ENCODE measurements around the gene SLC6A6.

Gene SLC6A6

GRCh38 chr3:14451844-14452739 is 49.7 kb downstream of the SLC6A6 start:
- Histone ChIP-seq H4K20me1 (ENCODE audit: insufficient read depth, low read length) (no peaks in the 10 kb centered on the region), H3K9me2 (ENCODE audit: low read depth, low read length) (no peaks in the 10 kb centered on the region), H3K79me2 (ENCODE audit: insufficient read depth, low read length) (no peaks in the 10 kb centered on the region), H3K27ac (ENCODE audit: low read depth, low read length, poor library complexity, severe bottlenecking) (peak overlapping the region; percentile 87), H3K9ac (ENCODE audit: low read length) (no peak overlapping the region; the same call in 1 of the 2 replicates), H3K4me1 (ENCODE audit: insufficient read depth, low read length, severe bottlenecking) (peaks cover 30% of the 10 kb centered on the region), H2AFZ (ENCODE audit: low read length) (no peak overlapping the region), H3K27me3 (ENCODE audit: insufficient read depth, low read length) (no peaks in the 10 kb centered on the region), H3K4me3 (ENCODE audit: low read depth, low read length, poor library complexity, severe bottlenecking) (no peak overlapping the region), H3K36me3 (ENCODE audit: insufficient read depth, low read length) (peaks cover 84% of the 10 kb centered on the region), H3K9me3 (ENCODE audit: low read length) (no peaks in the 10 kb centered on the region), H3K4me2 (ENCODE audit: low read length) (no peak overlapping the region; the same call in 1 of the 2 replicates), H3F3A (ENCODE audit: insufficient read depth, low read length) (no peaks in the 10 kb centered on the region)
- TF ChIP-seq EZH2 (IDR thresholded peaks at IDR 0.05; ENCODE audit: borderline replicate concordance, low read length): no peak

DNA sequence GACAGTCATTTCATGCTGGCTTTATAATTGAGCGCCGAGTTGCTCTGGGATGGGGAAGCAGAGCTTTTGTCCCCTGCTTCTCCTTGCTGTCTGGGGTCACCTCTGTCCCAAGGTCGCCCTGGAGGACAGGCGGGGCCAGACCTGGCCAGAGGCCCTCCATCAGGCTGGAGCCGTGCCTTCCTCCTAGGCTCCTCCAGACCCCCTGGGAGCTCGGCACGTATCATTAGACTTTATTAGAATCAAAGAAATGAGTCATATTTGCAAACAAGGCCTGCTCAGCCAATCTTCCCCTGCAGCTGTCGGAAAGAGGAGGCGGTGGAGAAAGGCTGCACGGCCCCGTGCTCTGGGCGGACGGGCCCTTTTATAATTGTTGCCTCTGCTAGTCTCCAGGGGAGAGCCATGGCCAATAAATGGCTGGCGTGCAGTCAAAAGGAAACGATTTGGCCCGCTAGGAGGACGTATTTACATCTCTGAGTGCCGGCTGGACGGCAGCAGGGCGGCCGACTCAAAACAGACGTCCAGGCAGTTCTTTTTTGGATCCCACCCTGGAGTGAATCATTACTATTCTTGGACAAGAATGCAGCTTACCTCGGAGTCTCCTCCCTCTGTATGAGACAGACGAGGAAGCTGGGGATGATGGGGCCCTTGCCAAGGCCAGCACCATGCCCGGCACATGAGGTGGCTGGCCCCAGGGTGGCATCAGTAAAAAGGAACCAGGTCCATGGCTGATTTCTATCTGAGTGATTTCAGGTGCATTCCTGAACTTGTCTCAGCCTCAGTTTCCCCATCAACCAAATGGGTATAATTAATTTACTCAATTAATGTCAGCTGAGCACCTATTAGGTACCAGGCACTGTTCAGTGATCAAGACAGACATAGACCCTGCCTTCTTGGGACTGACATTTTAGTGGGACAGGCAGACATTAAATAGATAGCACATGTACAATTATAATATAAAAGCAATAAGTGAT is 50.6 kb downstream of the SLC6A6 start:
- Histone ChIP-seq H3K4me3 (ENCODE audit: low read depth, low read length, poor library complexity, severe bottlenecking) (no peak overlapping the region), H3K79me2 (ENCODE audit: insufficient read depth, low read length) (no peaks in the 10 kb centered on the region), H2AFZ (ENCODE audit: low read length) (no peak overlapping the region), H4K20me1 (ENCODE audit: insufficient read depth, low read length) (no peaks in the 10 kb centered on the region), H3K9me3 (ENCODE audit: low read length) (no peaks in the 10 kb centered on the region), H3K4me1 (ENCODE audit: insufficient read depth, low read length, severe bottlenecking) (peaks cover 33% of the 10 kb centered on the region), H3K36me3 (ENCODE audit: insufficient read depth, low read length) (peaks cover 81% of the 10 kb centered on the region), H3K9me2 (ENCODE audit: low read depth, low read length) (no peaks in the 10 kb centered on the region), H3F3A (ENCODE audit: insufficient read depth, low read length) (no peaks in the 10 kb centered on the region), H3K4me2 (ENCODE audit: low read length) (peak overlapping the region; percentile 20; the same call in 1 of the 2 replicates), H3K27ac (ENCODE audit: low read depth, low read length, poor library complexity, severe bottlenecking) (peak overlapping the region; percentile 87), H3K9ac (ENCODE audit: low read length) (peak overlapping the region; percentile 13; the same call in 1 of the 2 replicates), H3K27me3 (ENCODE audit: insufficient read depth, low read length) (no peaks in the 10 kb centered on the region)
- TF ChIP-seq, protein P1, sequence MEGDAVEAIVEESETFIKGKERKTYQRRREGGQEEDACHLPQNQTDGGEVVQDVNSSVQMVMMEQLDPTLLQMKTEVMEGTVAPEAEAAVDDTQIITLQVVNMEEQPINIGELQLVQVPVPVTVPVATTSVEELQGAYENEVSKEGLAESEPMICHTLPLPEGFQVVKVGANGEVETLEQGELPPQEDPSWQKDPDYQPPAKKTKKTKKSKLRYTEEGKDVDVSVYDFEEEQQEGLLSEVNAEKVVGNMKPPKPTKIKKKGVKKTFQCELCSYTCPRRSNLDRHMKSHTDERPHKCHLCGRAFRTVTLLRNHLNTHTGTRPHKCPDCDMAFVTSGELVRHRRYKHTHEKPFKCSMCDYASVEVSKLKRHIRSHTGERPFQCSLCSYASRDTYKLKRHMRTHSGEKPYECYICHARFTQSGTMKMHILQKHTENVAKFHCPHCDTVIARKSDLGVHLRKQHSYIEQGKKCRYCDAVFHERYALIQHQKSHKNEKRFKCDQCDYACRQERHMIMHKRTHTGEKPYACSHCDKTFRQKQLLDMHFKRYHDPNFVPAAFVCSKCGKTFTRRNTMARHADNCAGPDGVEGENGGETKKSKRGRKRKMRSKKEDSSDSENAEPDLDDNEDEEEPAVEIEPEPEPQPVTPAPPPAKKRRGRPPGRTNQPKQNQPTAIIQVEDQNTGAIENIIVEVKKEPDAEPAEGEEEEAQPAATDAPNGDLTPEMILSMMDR (IDR thresholded peaks at IDR 0.05; ENCODE audit: low read length): no peak
- TF ChIP-seq EZH2 (IDR thresholded peaks at IDR 0.05; ENCODE audit: borderline replicate concordance, low read length): no peak

DNA sequence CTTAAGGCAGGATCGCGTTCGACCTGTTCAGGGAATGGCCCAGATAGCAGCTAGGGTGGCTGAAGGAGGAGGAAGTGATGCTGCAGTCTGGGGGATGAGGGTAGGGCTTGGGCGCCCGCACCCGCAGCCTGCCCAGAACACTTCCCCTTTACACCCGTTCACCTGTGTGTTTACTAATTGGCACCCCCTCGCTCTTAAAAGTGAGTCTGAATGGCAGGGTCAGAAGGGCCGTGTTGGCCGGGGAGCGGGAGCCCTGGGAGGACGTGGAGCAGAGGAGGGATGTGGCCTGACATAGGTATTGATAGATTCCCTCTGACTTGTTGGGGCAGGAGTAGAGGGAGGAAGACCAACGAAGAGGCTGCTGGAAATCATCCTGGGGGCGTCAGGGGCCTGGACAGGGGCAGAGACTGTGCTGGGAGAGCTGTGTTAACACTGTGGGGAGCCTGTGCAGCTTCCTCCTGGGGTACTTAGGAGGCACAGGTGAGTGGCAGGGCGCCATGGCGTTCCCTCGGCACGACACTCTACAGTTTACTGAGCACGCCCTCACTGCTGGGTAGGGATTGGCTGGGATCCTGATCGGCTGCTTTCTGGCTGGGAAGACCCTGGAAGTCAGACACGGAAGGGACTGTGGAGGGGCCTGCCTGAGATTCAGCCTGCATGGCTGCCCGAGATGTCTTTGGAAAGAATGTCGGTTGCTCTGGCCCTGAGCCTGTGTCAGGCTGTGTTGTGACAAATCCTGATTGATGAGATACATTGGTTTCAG is 51.7 kb downstream of the SLC6A6 start:
- H3K27ac ChIP-seq (ENCODE audit: low read depth, low read length, poor library complexity, severe bottlenecking): peak overlapping the region; percentile 87
- no peaks in the 10 kb centered on the region for H3F3A ChIP-seq (ENCODE audit: insufficient read depth, low read length)
- no peaks in the 10 kb centered on the region for H3K27me3 ChIP-seq (ENCODE audit: insufficient read depth, low read length)
- H3K4me3 ChIP-seq (ENCODE audit: low read depth, low read length, poor library complexity, severe bottlenecking): no peak overlapping the region
- H3K79me2 ChIP-seq (ENCODE audit: insufficient read depth, low read length): no peaks in the 10 kb centered on the region
- H3K4me1 ChIP-seq (ENCODE audit: insufficient read depth, low read length, severe bottlenecking): peaks cover 35% of the 10 kb centered on the region
- no peak overlapping the region for H2AFZ ChIP-seq (ENCODE audit: low read length)
- H3K4me2 ChIP-seq (ENCODE audit: low read length): no peak overlapping the region
- no peak for TF ChIP-seq EZH2 (IDR thresholded peaks at IDR 0.05; ENCODE audit: borderline replicate concordance, low read length)
- H3K9me2 ChIP-seq (ENCODE audit: low read depth, low read length): no peaks in the 10 kb centered on the region
- peaks cover 81% of the 10 kb centered on the region for H3K36me3 ChIP-seq (ENCODE audit: insufficient read depth, low read length)
- no peak overlapping the region; the same call in 1 of the 2 replicates for H3K9ac ChIP-seq (ENCODE audit: low read length)
- H4K20me1 ChIP-seq (ENCODE audit: insufficient read depth, low read length): no peaks in the 10 kb centered on the region
- no peaks in the 10 kb centered on the region for H3K9me3 ChIP-seq (ENCODE audit: low read length)

Measured in OCI-LY1 (cell line).